Activated CD4-positive, alpha-beta T cell treated with anti-CD3 and anti-CD28 coated beads for 36 hours (primary cell): Measurements from ENCODE around the gene CDK5R1. TPM values are rescaled to one million over a fixed set of nuclear protein-coding genes. Genes with fewer than 3 reads are reported as not detected.
"Not testable (repeated sequence)": the region's sequence is repeated elsewhere in the genome, so short reads cannot be mapped to it uniquely, and the experiment has no call there.

Source experiments
- ATAC-seq: fragments of 200-7000 bp; cut with Tn5 transposase; one replicate; pipeline ENCODE4 v1.10.0; 2021; ENCODE audit warnings: mild to moderate bottlenecking, moderate library complexity
- CTCF ChIA-PET: fragments of 350-600 bp; sonication (Branson Sonifier 250); formaldehyde crosslinking; loops from one replicate; lab custom pipeline; 2021; ENCODE audit warnings: antibody characterized with exemption; lab: Charles Lee
- POLR2A ChIA-PET: fragments of 350-600 bp; sonication (Branson Sonifier 250); formaldehyde crosslinking; loops from one replicate; lab custom pipeline; 2021; ENCODE audit warnings: antibody characterized with exemption, inconsistent platforms; lab: Charles Lee
- DNase-seq: peaks from one replicate; pipeline ENCODE4 v3.0.0-alpha.2; 2020
- H3K27ac Mint-ChIP-seq: one replicate; pipeline ENCODE4 v1.8.0; 2021; ENCODE audit warnings: mixed read lengths
- H3K27me3 Mint-ChIP-seq: one replicate; pipeline ENCODE4 v1.8.0; 2021; ENCODE audit warnings: mixed read lengths
- H3K36me3 Mint-ChIP-seq: one replicate; pipeline ENCODE4 v1.8.0; 2021; ENCODE audit warnings: low read depth, mixed read lengths
- H3K4me1 Mint-ChIP-seq: one replicate; pipeline ENCODE4 v1.8.0; 2021; ENCODE audit warnings: mixed read lengths
- H3K4me3 Mint-ChIP-seq: one replicate; pipeline ENCODE4 v1.8.0; 2021; ENCODE audit warnings: mild to moderate bottlenecking, moderate library complexity, mixed read lengths
- H3K9me3 Mint-ChIP-seq: one replicate; pipeline ENCODE4 v1.8.0; 2021; ENCODE audit warnings: low read depth, mixed read lengths
- intact Hi-C, 2 experiments: fragments of 100-400 bp; cut with DNase I in 1 of 2; cut with micrococcal nuclease in 1 of 2; formaldehyde crosslinking; loops; one replicate each; pipeline versions ENCODE4 v1.14.2 to v1.15.1; 2022 to 2024; cut with DNase I, micrococcal nuclease
- total RNA-seq, 2 experiments: library from RNA; stranded (reverse); gene quantifications; one replicate each; pipeline ENCODE4 v1.2.3, GENCODE V29; 2021

The CDK5R1 gene
- total RNA-seq, 2 experiments from 2014 or later: 15.3 to 15.4 TPM

- Mint-ChIP-seq H3K4me1 (peaks cover 75% of the 10 kb centered on the region), H3K36me3 (no peaks in the 10 kb centered on the region), H3K27ac (peak overlapping the region; percentile 97), H3K9me3 (no peaks in the 10 kb centered on the region), H3K4me3 (peak overlapping the region; percentile 55), H3K27me3 (peaks cover 2% of the 10 kb centered on the region)
- peak; percentile 59 for ATAC-seq
- DNase-seq: peak; percentile 74
- intact Hi-C loops: loop anchor here (1.0 kb wide), 5 partner anchors 20 to 173 kb away; partner anchors contain the start of gene ZNF207 (in 1 of the 2)
- CTCF ChIA-PET: interaction anchor here (0.7 to 2.1 kb wide), 8 partner anchors 10 to 354 kb away, joined by 3 to 8 read pairs (median 5); partner anchors contain the start of gene MYO1D
- POLR2A ChIA-PET: interaction anchor here (0.7 to 1.9 kb wide), 8 partner anchors 19 to 354 kb away, joined by 4 to 19 read pairs (median 6); partner anchors contain the start of genes CDK5R1, MYO1D and PSMD11
Measured at GRCh38 chr17:32523017-32523680, 36.4 kb downstream of the CDK5R1 start.

- ChIA-PET POLR2A (interaction anchor here (0.6 to 1.9 kb wide), 9 partner anchors 8 to 79 kb away, joined by 3 to 19 read pairs (median 6); partner anchors contain the start of genes CDK5R1 and PSMD11), CTCF (interaction anchor here (0.8 to 2.1 kb wide), 8 partner anchors 20 to 353 kb away, joined by 3 to 8 read pairs (median 5); partner anchors contain the start of gene MYO1D)
- intact Hi-C loops: loop anchor here (1.0 to 2.0 kb wide), 10 partner anchors 21 to 353 kb away; partner anchors contain the start of genes PSMD11 (in 2 of the 2), MYO1D (in 1 of the 2) and ZNF207 (in 1 of the 2)
- peak; percentile 61 for ATAC-seq
- peaks cover 75% of the 10 kb centered on the region for H3K4me1 Mint-ChIP-seq
- H3K27me3 Mint-ChIP-seq: peaks cover 2% of the 10 kb centered on the region
- H3K27ac Mint-ChIP-seq: peak overlapping the region; percentile 97
- H3K9me3 Mint-ChIP-seq: no peaks in the 10 kb centered on the region
- peak; percentile 65 for DNase-seq
- H3K36me3 Mint-ChIP-seq: no peaks in the 10 kb centered on the region
- H3K4me3 Mint-ChIP-seq: peak overlapping the region; percentile 55
Measured at GRCh38 chr17:32523827-32524552, 37.2 kb downstream of the CDK5R1 start.

GRCh38 chr17:32524553-32524880 lies 37.7 kb downstream of the CDK5R1 start:
- H3K36me3 Mint-ChIP-seq, H3K9me3 Mint-ChIP-seq, H3K27me3 Mint-ChIP-seq, ATAC-seq: not testable (repeated sequence)
- Mint-ChIP-seq H3K4me3 (peak overlapping the region; percentile 55), H3K27ac (peak overlapping the region; percentile 97), H3K4me1 (peaks cover 75% of the 10 kb centered on the region)
- intact Hi-C loops: loop anchor here (1.0 to 2.0 kb wide), 6 partner anchors 21 to 353 kb away; partner anchors contain the start of genes PSMD11 (in 2 of the 2) and MYO1D (in 1 of the 2)
- peak; percentile 20 for DNase-seq
- CTCF ChIA-PET: interaction anchor here (1.1 to 2.1 kb wide), 5 partner anchors 21 to 41 kb away, joined by 3 to 6 read pairs (median 5); no protein-coding TSS in a partner anchor
- POLR2A ChIA-PET: interaction anchor here (0.8 to 1.9 kb wide), 8 partner anchors 21 to 80 kb away, joined by 4 to 19 read pairs (median 8); partner anchors contain the start of genes CDK5R1 and PSMD11

- ATAC-seq: no peak
- H3K27ac Mint-ChIP-seq: peak overlapping the region; percentile 97
- intact Hi-C loops: loop anchor here in 1 of 2 experiments (2.0 kb wide), 2 partner anchors 62 to 304 kb away; no protein-coding TSS in a partner anchor
- H3K9me3 Mint-ChIP-seq: no peaks in the 10 kb centered on the region
- no peak overlapping the region for H3K4me3 Mint-ChIP-seq
- ChIA-PET CTCF (interaction anchor here (1.1 to 1.5 kb wide), 2 partner anchors 33 to 37 kb away, joined by 3 to 6 read pairs; no protein-coding TSS in a partner anchor), POLR2A (interaction anchor here (1.2 kb wide), 1 partner anchor 24 kb away, joined by 9 read pairs; no protein-coding TSS in a partner anchor)
- no peaks in the 10 kb centered on the region for H3K36me3 Mint-ChIP-seq
- no peak for DNase-seq
- peaks cover 69% of the 10 kb centered on the region for H3K4me1 Mint-ChIP-seq
- H3K27me3 Mint-ChIP-seq: peaks cover 2% of the 10 kb centered on the region
Measured at GRCh38 chr17:32525122-32525521, 38.3 kb downstream of the CDK5R1 start.

GRCh38 chr17:32527146-32527545 lies 40.4 kb downstream of the CDK5R1 start:
- H3K36me3 Mint-ChIP-seq: no peaks in the 10 kb centered on the region
- ATAC-seq (no peak), DNase-seq (no peak)
- ChIA-PET CTCF (interaction anchor here (2.3 kb wide), 1 partner anchor 65 kb away, joined by 5 read pairs; no protein-coding TSS in a partner anchor), POLR2A (no interaction called here)
- H3K4me3 Mint-ChIP-seq: no peak overlapping the region
- intact Hi-C loops: no loop called here
- no peak overlapping the region for H3K27ac Mint-ChIP-seq
- H3K4me1 Mint-ChIP-seq: peaks cover 56% of the 10 kb centered on the region
- H3K27me3 Mint-ChIP-seq: peaks cover 2% of the 10 kb centered on the region
- no peaks in the 10 kb centered on the region for H3K9me3 Mint-ChIP-seq

GRCh38 chr17:32528825-32529224 lies 42.0 kb downstream of the CDK5R1 start:
- ATAC-seq: no peak
- CTCF ChIA-PET: interaction anchor here (2.3 kb wide), 1 partner anchor 66 kb away, joined by 5 read pairs; no protein-coding TSS in a partner anchor
- Mint-ChIP-seq H3K36me3 (no peaks in the 10 kb centered on the region), H3K27ac (peak overlapping the region; percentile 45), H3K4me3 (no peak overlapping the region), H3K27me3 (peaks cover 2% of the 10 kb centered on the region), H3K9me3 (no peaks in the 10 kb centered on the region), H3K4me1 (peaks cover 47% of the 10 kb centered on the region)
- no peak for DNase-seq
- intact Hi-C loops: no loop called here
- POLR2A ChIA-PET: no interaction called here

- POLR2A ChIA-PET: no interaction called here
- Mint-ChIP-seq H3K9me3 (no peaks in the 10 kb centered on the region), H3K36me3 (no peaks in the 10 kb centered on the region), H3K27ac (no peak overlapping the region), H3K4me1 (peaks cover 40% of the 10 kb centered on the region), H3K27me3 (peaks cover 2% of the 10 kb centered on the region), H3K4me3 (no peak overlapping the region)
- no peak for DNase-seq
- ATAC-seq: no peak
- CTCF ChIA-PET: interaction anchor here (0.5 to 0.8 kb wide), 2 partner anchors 22 to 126 kb away, joined by 4 read pairs; no protein-coding TSS in a partner anchor
- intact Hi-C loops: no loop called here
Measured at GRCh38 chr17:32529604-32530003, 42.8 kb downstream of the CDK5R1 start.

- ChIA-PET CTCF (interaction anchor here (0.7 kb wide), 1 partner anchor 66 kb away, joined by 3 read pairs; no protein-coding TSS in a partner anchor), POLR2A (no interaction called here)
- H3K4me3 Mint-ChIP-seq: no peak overlapping the region
- H3K36me3 Mint-ChIP-seq: no peaks in the 10 kb centered on the region
- intact Hi-C loops: no loop called here
- no peaks in the 10 kb centered on the region for H3K27me3 Mint-ChIP-seq
- H3K27ac Mint-ChIP-seq: peak overlapping the region; percentile 23
- no peaks in the 10 kb centered on the region for H3K9me3 Mint-ChIP-seq
- ATAC-seq (peak; percentile 49), DNase-seq (peak; percentile 30)
- H3K4me1 Mint-ChIP-seq: peaks cover 23% of the 10 kb centered on the region
Measured at GRCh38 chr17:32533296-32533695, 46.5 kb downstream of the CDK5R1 start.

GRCh38 chr17:32536736-32537643 lies 50.2 kb downstream of the CDK5R1 start:
- Mint-ChIP-seq H3K27ac (no peak overlapping the region), H3K36me3 (no peaks in the 10 kb centered on the region), H3K27me3 (no peaks in the 10 kb centered on the region), H3K4me3 (no peak overlapping the region), H3K4me1 (peaks cover 11% of the 10 kb centered on the region), H3K9me3 (no peaks in the 10 kb centered on the region)
- ChIA-PET CTCF (interaction anchor here (0.8 kb wide), 1 partner anchor 10 kb away, joined by 3 read pairs; no protein-coding TSS in a partner anchor), POLR2A (no interaction called here)
- ATAC-seq (no peak), DNase-seq (no peak)
- intact Hi-C loops: no loop called here
